Kidney capillary endothelial cell (primary cell): Measurements from ENCODE around the gene CELF5.
"Not testable (repeated sequence)": the region's sequence is repeated elsewhere in the genome, so short reads cannot be mapped to it uniquely, and the experiment has no call there.

ENCODE experiments used
- DNase-seq: peaks from one replicate; pipeline ENCODE4 v3.0.0-alpha.2; 2018; ENCODE audit warnings: low spot score

The CELF5 gene

GRCh38 chr19:3292958-3293529 is 68.6 kb downstream of the CELF5 start:
- no peak for DNase-seq

GRCh38 chr19:3293560-3293959 is 69.1 kb downstream of the CELF5 start:
- DNase-seq = no peak

GRCh38 chr19:3294080-3294850 is 69.8 kb downstream of the CELF5 start:
- DNase-seq = no peak

GRCh38 chr19:3295581-3295980 is 71.1 kb downstream of the CELF5 start:
- no peak for DNase-seq

- no peak for DNase-seq
These were observed 71.6 kb downstream of the CELF5 start for GRCh38 chr19:3296034-3296433.

- DNase-seq = no peak
These were observed 72.0 kb downstream of the CELF5 start for GRCh38 chr19:3296446-3296845.

- DNase-seq = no peak
These were observed 74.5 kb downstream of the CELF5 start for GRCh38 chr19:3298853-3299449.

GRCh38 chr19:3300566-3300965 is 76.1 kb downstream of the CELF5 start:
- DNase-seq = not testable (repeated sequence)

- no peak for DNase-seq
These were observed 78.3 kb downstream of the CELF5 start for GRCh38 chr19:3302755-3303154.

- DNase-seq = peak; percentile 50
These were observed 80.5 kb downstream of the CELF5 start for GRCh38 chr19:3304871-3305423.

- no peak for DNase-seq
These were observed 85.3 kb downstream of the CELF5 start for GRCh38 chr19:3309724-3310123.

- no peak for DNase-seq
These were observed 85.8 kb downstream of the CELF5 start for GRCh38 chr19:3310280-3310679.

GRCh38 chr19:3310711-3311110 is 86.2 kb downstream of the CELF5 start:
- no peak for DNase-seq

- DNase-seq = no peak
These were observed 88.7 kb downstream of the CELF5 start for GRCh38 chr19:3313199-3313575.

- no peak for DNase-seq
These were observed 90.7 kb downstream of the CELF5 start for GRCh38 chr19:3314962-3315675.

GRCh38 chr19:3315676-3315973 is 91.2 kb downstream of the CELF5 start:
- DNase-seq = no peak

- DNase-seq = no peak
These were observed 91.7 kb downstream of the CELF5 start for GRCh38 chr19:3316132-3316648.

- DNase-seq = no peak
These were observed 92.3 kb downstream of the CELF5 start for GRCh38 chr19:3316659-3317207.

GRCh38 chr19:3319643-3320353 is 95.3 kb downstream of the CELF5 start:
- no peak for DNase-seq

GRCh38 chr19:3320354-3320670 is 95.9 kb downstream of the CELF5 start:
- no peak for DNase-seq

GRCh38 chr19:3320853-3321252 is 96.4 kb downstream of the CELF5 start:
- DNase-seq = no peak

GRCh38 chr19:3321696-3322095 is 97.2 kb downstream of the CELF5 start:
- DNase-seq = no peak
